WI38 (cell line): Measurements from ENCODE around the gene GSKIP.

Experiments
- H3K4me3 ChIP-seq: 2 replicates; pipeline ENCODE4 v1.5.1; 2011; ENCODE audit warnings: low read depth, mild to moderate bottlenecking, control low read depth, low read length
- TF ChIP-seq, protein P1 (sequence below): IDR thresholded peaks from 2 replicates; pipeline ENCODE4 v1.5.1; 2012; ENCODE audit warnings: low read depth, mild to moderate bottlenecking, control low read depth, low read length

The GSKIP gene

GRCh38 chr14:96416292-96416691 lies 53.0 kb downstream of the GSKIP start:
- TF ChIP-seq, protein P1, sequence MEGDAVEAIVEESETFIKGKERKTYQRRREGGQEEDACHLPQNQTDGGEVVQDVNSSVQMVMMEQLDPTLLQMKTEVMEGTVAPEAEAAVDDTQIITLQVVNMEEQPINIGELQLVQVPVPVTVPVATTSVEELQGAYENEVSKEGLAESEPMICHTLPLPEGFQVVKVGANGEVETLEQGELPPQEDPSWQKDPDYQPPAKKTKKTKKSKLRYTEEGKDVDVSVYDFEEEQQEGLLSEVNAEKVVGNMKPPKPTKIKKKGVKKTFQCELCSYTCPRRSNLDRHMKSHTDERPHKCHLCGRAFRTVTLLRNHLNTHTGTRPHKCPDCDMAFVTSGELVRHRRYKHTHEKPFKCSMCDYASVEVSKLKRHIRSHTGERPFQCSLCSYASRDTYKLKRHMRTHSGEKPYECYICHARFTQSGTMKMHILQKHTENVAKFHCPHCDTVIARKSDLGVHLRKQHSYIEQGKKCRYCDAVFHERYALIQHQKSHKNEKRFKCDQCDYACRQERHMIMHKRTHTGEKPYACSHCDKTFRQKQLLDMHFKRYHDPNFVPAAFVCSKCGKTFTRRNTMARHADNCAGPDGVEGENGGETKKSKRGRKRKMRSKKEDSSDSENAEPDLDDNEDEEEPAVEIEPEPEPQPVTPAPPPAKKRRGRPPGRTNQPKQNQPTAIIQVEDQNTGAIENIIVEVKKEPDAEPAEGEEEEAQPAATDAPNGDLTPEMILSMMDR, result no peak
- H3K4me3 ChIP-seq, result no peak overlapping the region

DNA sequence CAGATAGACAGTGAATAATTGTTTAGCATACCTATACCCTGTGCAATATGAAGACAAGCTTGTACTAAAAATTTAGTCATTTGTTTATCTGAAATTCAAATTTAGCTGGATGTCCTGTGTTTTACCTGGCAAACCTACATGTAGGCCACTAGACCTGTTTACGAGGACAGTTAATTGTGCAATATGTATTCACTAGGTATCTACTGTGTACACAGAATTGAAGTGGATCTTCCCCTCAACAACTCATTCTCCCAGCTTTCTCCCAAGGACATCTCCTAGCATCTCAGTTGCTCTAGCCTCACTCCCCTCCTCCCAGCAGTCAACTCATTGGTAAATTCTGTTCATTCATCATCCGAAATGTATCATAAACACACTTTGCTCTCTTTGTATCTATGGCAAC lies 53.9 kb downstream of the GSKIP start:
- TF ChIP-seq, protein P1, result no peak
- H3K4me3 ChIP-seq, result no peak overlapping the region

- no peak overlapping the region for H3K4me3 ChIP-seq
- TF ChIP-seq, protein P1, result no peak
Observed at GRCh38 chr14:96418075-96418474, 54.7 kb downstream of the GSKIP start.

DNA sequence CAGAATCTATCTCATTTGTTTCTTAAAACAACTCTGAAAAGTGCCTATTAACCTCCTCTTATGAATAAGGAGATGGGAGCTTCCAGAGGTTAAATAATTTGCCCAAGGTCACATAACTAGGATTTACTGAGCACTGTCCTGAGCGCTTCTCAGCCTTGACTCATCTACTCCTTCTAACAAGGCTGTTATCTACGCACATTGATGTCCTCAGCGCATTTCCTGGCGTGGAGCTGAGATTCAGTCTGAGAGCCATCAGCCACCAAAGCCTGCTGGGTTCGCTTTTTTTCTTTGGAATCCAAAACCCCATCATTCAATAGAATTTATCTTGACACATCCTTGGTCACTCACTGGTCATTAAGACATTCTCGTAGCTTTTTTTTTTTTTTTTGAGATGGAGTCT lies 57.9 kb downstream of the GSKIP start:
- TF ChIP-seq, protein P1, result no peak
- no peak overlapping the region for H3K4me3 ChIP-seq

DNA sequence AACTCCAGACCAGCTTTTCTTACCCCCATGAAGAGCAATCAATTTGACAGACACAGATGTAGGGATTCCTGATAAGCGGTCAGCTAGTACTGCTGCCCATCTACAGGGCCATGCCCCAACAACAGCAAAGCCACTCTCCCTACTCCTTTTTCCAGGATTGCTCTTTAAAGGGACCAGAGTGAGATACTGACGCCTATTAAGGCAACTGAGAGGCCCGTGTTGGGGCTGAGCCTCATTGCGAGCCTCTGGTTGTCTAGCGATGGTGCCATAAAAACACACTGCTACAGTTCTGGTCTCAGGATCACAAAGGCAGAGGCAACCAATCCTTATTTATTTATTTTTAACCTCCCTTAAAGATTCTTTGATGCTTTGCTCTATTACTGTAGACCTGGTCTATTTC lies 59.7 kb downstream of the GSKIP start:
- TF ChIP-seq, protein P1, result no peak
- H3K4me3 ChIP-seq, result no peak overlapping the region

DNA sequence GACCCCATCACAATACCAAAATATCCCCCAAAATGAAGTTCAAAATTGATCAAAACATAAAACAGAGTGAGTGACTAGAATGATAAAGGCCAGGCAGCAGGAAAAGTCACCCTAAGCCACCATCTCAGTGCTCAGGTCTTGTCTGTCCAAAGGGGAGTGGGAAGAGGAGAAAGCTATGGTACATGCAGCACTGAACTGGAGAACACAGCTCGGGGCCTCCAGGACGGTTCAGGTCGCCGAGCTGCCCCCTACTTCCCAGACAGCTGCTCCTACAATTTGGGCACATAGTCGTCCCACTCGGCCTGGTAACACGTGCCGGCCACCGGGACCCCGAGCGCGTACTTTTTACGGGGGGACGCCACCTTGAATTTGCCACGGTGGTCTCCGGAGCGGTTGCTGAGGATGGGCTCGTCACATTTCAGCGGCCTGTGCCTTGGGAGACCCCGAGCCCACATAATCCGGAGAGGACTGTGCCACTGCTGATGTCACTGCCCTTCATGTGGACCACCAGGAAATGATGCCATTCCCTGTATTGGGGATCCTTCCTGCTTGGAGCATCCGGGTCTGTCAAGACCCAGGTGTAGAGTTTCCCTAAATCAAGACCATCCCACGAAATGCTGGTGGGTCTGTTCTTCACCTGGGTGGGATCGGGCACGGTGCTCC lies 60.3 kb downstream of the GSKIP start:
- TF ChIP-seq, protein P1, result no peak
- H3K4me3 ChIP-seq, result peak overlapping the region; percentile 54

GRCh38 chr14:96424109-96424989 lies 61.0 kb downstream of the GSKIP start:
- TF ChIP-seq, protein P1, result peak; percentile 54; the same call in 1 of the 2 replicates
- H3K4me3 ChIP-seq, result peak overlapping the region; percentile 54
